Heart left ventricle (tissue), 16 donors: ENCODE data around the gene SPPL3. TPM values are rescaled to one million over a fixed set of nuclear protein-coding genes. Genes with fewer than 3 reads are reported as not detected.
A peak's percentile ranks its signal among the peaks of the same experiment; 100 is the strongest.

Experiments used
- ATAC-seq, 4 donors: fragments of 200-7000 bp; cut with Tn5 transposase; one replicate each; pipeline ENCODE4 v1.9.1; 2020 to 2022; ENCODE audit warnings: moderate library complexity in 4 of 4, mild to moderate bottlenecking in 3 of 4, moderate number of reproducible peaks in 1 of 4
- DNase-seq, 5 donors: peaks; one replicate each; pipeline ENCODE4 v3.0.0-alpha.2; 2020
- H3K27ac ChIP-seq, 12 donors: fragments of 200-600 bp; sonication (generic) in 4 of 12; one replicate each; pipeline versions ENCODE4 v1.5.0 to v1.8.0; 2016 to 2022; ENCODE audit warnings: mild to moderate bottlenecking in 2 of 12
- H3K27me3 ChIP-seq, 9 donors: fragments of 200-600 bp; sonication (generic) in 2 of 9; one replicate each; pipeline versions ENCODE4 v1.5.1 to v1.8.0; 2016 to 2022; ENCODE audit warnings: mild to moderate bottlenecking in 3 of 9
- H3K36me3 ChIP-seq, 9 donors: fragments of 200-600 bp; sonication (generic) in 2 of 9; one replicate each; pipeline versions ENCODE4 v1.5.0 to v1.8.0; 2018 to 2022; ENCODE audit warnings: mild to moderate bottlenecking in 2 of 9
- H3K4me1 ChIP-seq, 12 donors: fragments of 200-600 bp; sonication (generic) in 4 of 12; one replicate each; pipeline versions ENCODE4 v1.5.0 to v1.8.0; 2016 to 2022; ENCODE audit warnings: mild to moderate bottlenecking in 3 of 12
- H3K4me3 ChIP-seq, 12 donors: fragments of 200-600 bp; sonication (generic) in 4 of 12; one replicate each; pipeline versions ENCODE4 v1.5.0 to v1.8.0; 2017 to 2022; ENCODE audit warnings: mild to moderate bottlenecking in 9 of 12, moderate library complexity in 4 of 12
- H3K9me3 ChIP-seq, 12 donors: fragments of 200-600 bp; sonication (generic) in 4 of 12; one replicate each; pipeline versions ENCODE4 v1.5.0 to v1.8.0; 2016 to 2022; ENCODE audit warnings: mild to moderate bottlenecking in 1 of 12
- CTCF ChIP-seq, 12 donors: fragments of 200-600 bp; sonication (generic) in 4 of 12; IDR thresholded peaks; one replicate each; pipeline versions ENCODE4 v1.5.0 to v1.8.0; 2018 to 2022; ENCODE audit warnings: antibody characterized with exemption in 12 of 12, mild to moderate bottlenecking in 5 of 12
- POLR2A ChIP-seq, 2 donors: fragments of 450-650 bp; IDR thresholded peaks; one replicate each; pipeline ENCODE4 v1.6.1; 2017; ENCODE audit warnings: antibody characterized with exemption in 2 of 2, mild to moderate bottlenecking in 2 of 2, moderate library complexity in 2 of 2
- WGBS, 4 donors: extraction: QIAGEN DNeasy Blood & Tissue Kit in 2 of 4; methylation state at CpG; one replicate each; pipeline versions ENCODE4 v1.1.5 to v1.1.7; 2013 to 2018; 5-methylcytosine and 5-hydroxymethylcytosine counted together
- intact Hi-C, 10 donors: fragments of 100-400 bp; cut with DNase I; formaldehyde crosslinking; loops; one replicate each; pipeline versions ENCODE4 v1.11.1 to v1.14.2; 2022
- polyA plus RNA-seq, 2 donors: library from polyadenylated mRNA; stranded (reverse); fragments of 200-250 nt; gene quantifications; one replicate each; pipeline ENCODE4 v1.2.3, GENCODE V29; 2013
- total RNA-seq, 9 donors: library from RNA; depleted of rRNA in 2 of 9; stranded (reverse); fragments of >200 nt in 2 of 9; fragmentation: NEBNext Ultra II Directional in 3 of 9; extraction: Animal tissue kit (Norgen Biotek cat#: 25700) in 3 of 9; gene quantifications; one replicate each; pipeline versions ENCODE4 v1.1.0 to v1.2.4, GENCODE V29; 2016 to 2023
- donor health status: ischemic (EF 13 %, LVEDD 7.1; RV severe dilation, severe dysfunction).
- donor health status: healthy with polysubstance abuse.
- donor health status: DM: no; HTN: yes; CAD: no.
- donor health status: DM: no; HTN: no; CAD: no.
- donor health status: ischemic (EF 25% LVEDD 6.9; RV normal size, moderate dysfunction).
- donor health status: ischemic (EF 25% LVEDD 5.7; RV mildly dilated, moderate dysfunction).
- donor health status: healthy.
- donor health status: DM: yes; HTN: yes; CAD: no.
- donor health status: ischemic (EF 35%, LVEDD 5.7; RV mildly dilated, moderate dysfunction).
- donor health status: nonischemic (EF 11% LVEDD 7.7; RV severe dilation, severe dysfunction).
- donor health status: DM: yes; HTN: yes; CAD: no.
- donor health status: PGD.
- donor health status: ischemic (EF 29% LVEDD 5.4; RV normal size, mild dysfunction).
- donor health status: nonischemic (EF 23%, LVEDD 6.1; RV moderate dilation, normal function).

The SPPL3 gene
- total and polyA plus RNA-seq, 11 donors: 8.2 to 48.2 (median 26.5) TPM

GRCh38 chr12:120940799-120941198 is 36.6 kb upstream of the SPPL3 start:
- no peaks in the 10 kb centered on the region for H3K36me3 ChIP-seq
- H3K27ac ChIP-seq: no peak overlapping the region
- DNase-seq (no peak), ATAC-seq (no peak)
- 76 to 82% (median 77%) methylated on average over 5 of the region's 5 CpGs for WGBS, 4 donors
- H3K9me3 ChIP-seq: no peaks in the 10 kb centered on the region
- intact Hi-C loops: loop anchor here in 1 of 10 donors (10.0 kb wide), 1 partner anchor 174 kb away; no protein-coding TSS in a partner anchor
- no peak overlapping the region for H3K4me3 ChIP-seq
- H3K27me3 ChIP-seq: peaks cover 0 to 4% (median 0%) of the 10 kb centered on the region in 9 donors
- TF ChIP-seq POLR2A (IDR thresholded peaks at IDR 0.05) (no peak), CTCF (IDR thresholded peaks at IDR 0.05) (no peak)
- peaks cover 0 to 14% (median 0%) of the 10 kb centered on the region in 12 donors for H3K4me1 ChIP-seq

GRCh38 chr12:120940006-120940405 is 35.8 kb upstream of the SPPL3 start:
- no peak overlapping the region for H3K4me3 ChIP-seq
- DNase-seq (no peak), ATAC-seq (no peak)
- H3K27me3 ChIP-seq: peaks cover 0 to 4% (median 0%) of the 10 kb centered on the region in 9 donors
- TF ChIP-seq CTCF (IDR thresholded peaks at IDR 0.05): no peak
- no peak for TF ChIP-seq POLR2A (IDR thresholded peaks at IDR 0.05)
- 64 to 73% (median 70%) methylated on average over 5 of the region's 5 CpGs for WGBS, 4 donors
- intact Hi-C loops: loop anchor here in 1 of 10 donors (10.0 kb wide), 1 partner anchor 175 kb away; no protein-coding TSS in a partner anchor
- no peaks in the 10 kb centered on the region for H3K9me3 ChIP-seq
- peaks cover 0 to 18% (median 0%) of the 10 kb centered on the region in 12 donors for H3K4me1 ChIP-seq
- H3K27ac ChIP-seq: peak overlapping the region in 1 of 12 donors; percentile 75
- no peaks in the 10 kb centered on the region for H3K36me3 ChIP-seq

GRCh38 chr12:120939523-120939922 is 35.4 kb upstream of the SPPL3 start:
- DNase-seq: peak; percentile 41 to 72 (median 54)
- 24 to 36% (median 33%) methylated on average over 3 of the region's 3 CpGs for WGBS, 4 donors
- intact Hi-C loops: no loop called here

GRCh38 chr12:120938496-120938895 is 34.3 kb upstream of the SPPL3 start:
- WGBS, 4 donors: 53 to 86% (median 71%) methylated on average over 3 of the region's 3 CpGs
- H3K27ac ChIP-seq: no peak overlapping the region
- H3K36me3 ChIP-seq: no peaks in the 10 kb centered on the region
- peaks cover 0 to 26% (median 0%) of the 10 kb centered on the region in 12 donors for H3K4me1 ChIP-seq
- no peaks in the 10 kb centered on the region for H3K9me3 ChIP-seq
- intact Hi-C loops: no loop called here
- no peak overlapping the region for H3K4me3 ChIP-seq
- peaks cover 0 to 4% (median 0%) of the 10 kb centered on the region in 9 donors for H3K27me3 ChIP-seq
- TF ChIP-seq POLR2A (IDR thresholded peaks at IDR 0.05): no peak
- no peak for TF ChIP-seq CTCF (IDR thresholded peaks at IDR 0.05)
- ATAC-seq: no peak
- DNase-seq: no peak

More at GRCh38 chr12:120939523-120939922, 35.4 kb upstream of the SPPL3 start:
- peak; percentile 40 to 84 (median 66) for ATAC-seq
- Histone ChIP-seq H3K4me3 (no peak overlapping the region), H3K9me3 (no peaks in the 10 kb centered on the region), H3K36me3 (no peaks in the 10 kb centered on the region), H3K4me1 (peaks cover 0 to 18% (median 0%) of the 10 kb centered on the region in 12 donors), H3K27ac (peak overlapping the region in 1 of 12 donors; percentile 75), H3K27me3 (peaks cover 0 to 4% (median 0%) of the 10 kb centered on the region in 9 donors)
- TF ChIP-seq POLR2A (IDR thresholded peaks at IDR 0.05) (no peak), CTCF (IDR thresholded peaks at IDR 0.05) (no peak)
